T-helper 22 cell (primary cell): ENCODE results near the gene DOCK10.

ENCODE experiments used
- DNase-seq: peaks from one replicate; pipeline ENCODE4 v3.0.0-alpha.2; 2020; ENCODE audit warnings: low read depth

The DOCK10 gene

DNA sequence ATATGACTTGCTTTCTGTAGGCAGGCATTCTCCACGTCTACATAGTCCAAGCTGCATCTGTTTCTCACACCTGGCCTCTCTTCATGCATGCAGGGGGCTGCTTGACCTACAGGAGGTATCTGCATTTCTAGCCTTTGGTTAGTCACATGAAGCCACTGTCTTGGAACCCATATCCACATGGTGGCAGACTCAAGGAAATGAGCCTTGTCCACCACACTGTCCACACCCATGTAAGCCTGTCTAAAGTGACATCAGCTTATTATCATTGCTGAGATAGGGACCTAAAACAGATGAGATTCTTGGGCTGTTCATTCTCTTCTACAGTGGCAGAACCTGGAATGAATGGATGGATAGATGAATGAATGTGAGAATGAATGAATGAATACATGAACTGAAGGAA is 160.4 kb downstream of the DOCK10 start:
- DNase-seq = no peak

DNA sequence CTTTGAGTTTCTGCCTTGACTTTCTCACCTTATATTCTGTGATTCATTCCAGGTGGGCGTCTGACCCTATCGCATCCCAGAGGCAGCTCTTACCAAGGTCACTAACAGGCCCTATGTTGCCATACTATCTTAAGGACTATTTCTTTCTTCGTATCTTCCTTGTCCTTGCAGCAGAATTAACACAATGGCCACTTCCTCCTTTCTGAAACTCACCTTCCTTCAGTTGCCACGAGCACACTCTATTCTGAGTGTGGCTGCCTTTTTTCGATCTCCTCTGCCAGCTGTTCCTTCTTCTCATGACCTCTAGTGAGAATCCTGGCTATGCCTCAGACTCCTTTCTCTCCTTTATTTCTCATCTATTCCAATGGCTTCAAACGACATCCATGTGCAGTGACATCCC is 165.7 kb downstream of the DOCK10 start:
- no peak for DNase-seq

DNA sequence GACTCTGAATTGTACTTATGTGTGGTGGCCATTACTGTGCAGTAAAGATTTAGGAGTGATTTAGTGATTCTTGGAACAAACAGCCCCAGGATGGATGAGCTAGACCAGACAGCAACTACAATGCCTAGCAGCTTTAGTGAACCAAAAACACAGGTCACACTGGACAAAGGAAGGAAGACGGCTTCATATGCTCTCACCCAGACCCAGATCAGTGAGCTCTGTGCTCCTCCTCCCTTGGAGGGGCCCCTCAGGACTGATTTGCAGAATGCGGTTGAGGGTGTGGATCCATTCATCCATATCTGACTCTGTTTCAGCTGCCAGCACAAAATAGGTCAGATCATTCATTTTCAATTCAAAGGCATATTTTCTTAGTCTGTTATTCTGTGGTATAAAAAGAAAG is 166.4 kb downstream of the DOCK10 start:
- no peak for DNase-seq

DNA sequence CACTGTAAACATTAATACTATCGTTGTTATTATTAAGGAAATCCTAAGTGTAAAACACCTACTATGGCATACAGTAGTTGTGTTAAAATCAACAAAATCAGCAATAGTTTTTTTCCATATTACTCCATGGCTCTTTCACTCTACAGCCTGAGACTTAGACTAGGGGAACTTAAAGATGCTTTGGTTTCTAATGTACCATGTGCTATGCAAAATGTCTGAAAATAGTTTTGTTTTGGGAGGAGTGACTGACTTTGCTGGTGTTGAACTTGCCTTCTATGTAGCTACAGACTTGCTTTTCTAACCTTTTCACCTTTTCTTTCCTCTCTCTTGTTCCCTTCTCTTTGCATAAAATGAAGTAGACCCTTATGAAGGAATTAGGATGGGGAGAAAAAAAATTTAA is 167.1 kb downstream of the DOCK10 start:
- no peak for DNase-seq

DNA sequence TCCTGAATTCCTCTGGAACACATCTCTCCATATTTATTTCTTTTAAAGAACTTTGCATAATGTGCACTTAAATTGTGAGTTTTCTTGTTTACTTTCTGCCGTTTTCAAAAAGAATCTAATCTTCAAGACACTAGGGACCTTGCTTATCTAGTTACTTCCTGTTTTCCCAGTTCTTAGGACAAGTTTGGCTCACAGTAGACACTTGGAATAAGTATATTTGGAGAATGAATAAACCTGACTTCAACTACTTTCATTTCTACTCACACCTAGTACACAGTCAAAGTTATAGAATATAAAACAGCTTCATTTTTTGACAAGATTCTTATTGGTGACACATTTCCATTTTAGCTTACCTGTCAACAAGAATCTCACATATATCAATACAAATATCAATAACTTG is 170.5 kb downstream of the DOCK10 start:
- DNase-seq = no peak

DNA sequence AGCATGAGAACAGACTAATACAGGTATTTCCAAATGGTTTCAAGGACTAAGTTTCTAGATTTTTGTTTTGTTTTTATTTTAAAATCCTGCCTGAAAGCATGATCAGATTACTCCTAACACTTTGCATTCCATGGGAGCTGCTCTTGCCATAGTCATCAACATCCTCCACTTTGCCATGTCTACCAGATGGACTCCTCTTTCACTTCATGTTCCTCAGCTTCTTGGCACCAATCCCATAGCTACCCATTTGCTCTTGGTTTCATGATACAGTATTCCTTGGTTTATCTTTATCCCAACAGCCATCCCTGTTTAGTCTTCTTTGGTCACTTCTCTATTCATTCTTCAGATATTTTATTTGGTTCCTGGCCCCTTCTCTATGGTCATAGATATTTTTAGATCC is 171.9 kb downstream of the DOCK10 start:
- DNase-seq = no peak

DNA sequence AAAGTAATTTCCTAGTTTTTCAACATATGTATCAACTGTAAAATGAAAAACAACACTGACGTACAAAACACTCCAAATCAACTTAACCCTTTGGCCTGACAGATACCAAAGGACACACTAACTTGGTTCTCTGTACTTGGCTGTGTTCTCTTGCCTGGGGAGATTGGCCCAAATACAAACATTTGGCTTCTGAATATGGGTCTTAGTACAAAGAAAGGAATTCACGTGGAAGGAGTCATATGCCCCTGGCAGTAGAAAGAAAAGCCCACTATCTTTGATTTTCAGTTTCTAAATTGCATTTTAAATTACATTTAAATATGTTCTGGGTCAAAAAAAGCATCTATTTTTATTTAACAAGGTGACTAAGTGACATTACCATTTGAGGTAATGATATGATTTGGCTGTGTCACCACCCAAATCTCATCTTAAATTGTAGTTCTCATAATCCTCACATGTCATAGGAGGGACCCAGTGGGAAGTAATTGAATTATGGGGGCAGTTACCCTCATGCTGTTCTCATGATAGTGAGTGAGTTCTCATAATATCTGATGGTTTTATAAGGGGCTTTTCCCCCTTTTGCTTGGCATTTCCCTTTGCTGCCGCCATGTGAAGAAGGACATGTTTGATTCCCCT is 172.6 kb downstream of the DOCK10 start:
- no peak for DNase-seq

DNA sequence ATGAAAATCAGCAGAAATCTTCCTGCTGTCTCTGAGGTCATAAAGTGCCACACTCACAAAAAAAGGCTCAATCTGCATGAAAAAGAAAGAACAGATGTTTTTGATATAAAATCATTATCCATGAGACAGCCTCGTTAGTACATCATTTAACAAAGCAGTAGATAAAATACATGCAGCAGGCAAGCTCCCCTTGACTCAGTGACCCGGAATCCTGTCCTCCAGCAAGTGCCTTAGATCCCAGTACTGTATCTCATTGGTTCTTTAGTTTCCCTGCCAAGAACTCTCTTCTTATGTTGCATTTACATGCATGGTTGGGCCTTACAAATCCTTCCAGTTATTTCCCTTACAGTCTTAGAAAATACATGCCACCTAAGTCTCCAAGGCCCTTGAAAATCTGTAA is 177.3 kb downstream of the DOCK10 start:
- DNase-seq = no peak

DNA sequence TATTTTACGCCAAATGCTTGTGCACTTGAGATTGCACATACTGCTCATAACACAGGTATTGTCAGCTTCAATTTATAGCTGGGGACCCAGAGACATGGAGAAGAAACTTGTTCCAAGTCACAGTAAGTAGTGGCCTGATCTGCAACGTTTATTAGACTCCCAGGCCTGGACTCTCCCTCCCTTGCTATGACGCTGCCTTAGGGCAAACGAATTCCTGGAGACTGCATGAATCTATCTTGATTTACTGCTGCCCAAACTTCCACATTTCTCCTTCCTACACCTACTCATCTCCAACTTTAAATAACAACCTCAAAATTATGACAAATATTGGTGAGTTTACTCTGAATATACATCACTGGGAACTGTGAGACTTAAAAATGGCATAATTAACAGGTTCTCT is 181.0 kb downstream of the DOCK10 start:
- DNase-seq = no peak

DNA sequence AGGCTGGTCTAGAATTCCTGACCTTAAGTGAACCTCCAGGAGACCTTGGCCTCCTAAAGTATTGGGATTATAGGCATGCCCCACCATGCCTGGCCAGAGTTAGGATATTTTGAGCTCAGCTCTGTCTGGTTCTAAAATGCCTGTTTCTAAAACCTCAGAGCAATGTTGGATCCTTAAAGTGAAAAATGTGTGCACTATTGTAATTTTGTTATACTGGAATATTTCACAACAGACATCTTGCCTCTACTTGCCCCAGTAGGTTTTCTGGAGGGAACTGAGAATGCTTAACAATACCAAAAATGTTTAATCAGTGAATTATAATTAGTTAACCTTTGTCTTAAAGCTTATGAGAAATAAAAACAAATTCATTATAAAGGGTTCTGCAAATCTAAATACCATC is 181.5 kb downstream of the DOCK10 start:
- DNase-seq = no peak

DNA sequence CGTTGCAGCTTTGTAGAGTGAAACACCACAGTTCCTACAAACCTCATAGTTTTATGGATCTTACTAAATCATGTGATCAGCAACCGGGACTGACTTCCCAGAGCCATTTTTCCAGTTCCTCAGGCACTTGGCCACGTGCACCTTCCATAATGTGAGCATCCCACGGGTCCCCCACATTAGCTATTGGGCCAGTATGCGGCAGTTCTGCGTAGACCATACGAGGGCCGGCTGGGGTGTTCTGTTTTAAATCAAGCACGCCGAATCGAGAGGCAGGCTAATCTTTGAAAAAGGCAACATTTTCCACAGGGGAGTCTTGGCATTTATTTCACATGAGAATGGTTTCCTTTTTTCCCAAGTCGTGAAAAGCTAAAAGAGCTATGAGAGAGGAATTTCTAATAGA is 190.5 kb downstream of the DOCK10 start:
- no peak for DNase-seq

DNA sequence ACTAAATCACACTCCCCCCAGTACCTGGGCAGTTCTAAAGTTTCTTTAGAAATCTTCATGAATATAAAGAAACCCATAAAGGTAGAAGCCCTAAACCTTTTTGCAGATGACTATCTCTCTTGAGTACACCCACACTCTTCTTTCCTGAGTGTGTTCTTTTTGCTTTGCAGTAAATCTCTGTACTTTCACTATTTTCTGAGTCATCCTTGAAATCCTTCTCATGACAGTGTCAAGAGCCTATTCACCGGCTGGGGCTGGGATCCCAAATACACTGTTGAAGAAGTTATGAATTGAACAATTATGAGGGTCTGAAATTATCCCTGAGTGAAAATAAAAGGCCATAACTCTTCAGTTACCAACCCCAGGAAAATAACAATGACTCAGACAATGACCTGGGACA is 192.2 kb downstream of the DOCK10 start:
- no peak for DNase-seq

DNA sequence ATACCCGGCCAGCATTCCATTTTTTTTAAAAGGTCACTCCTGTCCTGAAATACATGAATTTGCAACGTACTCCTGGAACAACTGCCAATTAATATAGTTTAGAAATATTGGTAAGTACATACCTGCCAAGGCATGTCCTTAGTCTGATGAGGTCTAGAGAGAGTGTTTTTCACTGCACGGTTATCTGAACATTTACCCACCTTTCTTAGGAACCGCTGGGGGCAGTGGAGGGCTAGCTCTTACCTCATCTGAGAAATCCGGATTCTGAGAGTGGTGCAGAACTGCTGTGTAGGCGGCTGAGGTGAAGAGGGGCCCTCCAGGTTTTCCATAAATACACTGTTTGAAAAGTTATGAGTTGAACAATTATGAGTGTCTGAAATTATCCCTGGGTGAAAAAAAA is 193.0 kb downstream of the DOCK10 start:
- DNase-seq = no peak

DNA sequence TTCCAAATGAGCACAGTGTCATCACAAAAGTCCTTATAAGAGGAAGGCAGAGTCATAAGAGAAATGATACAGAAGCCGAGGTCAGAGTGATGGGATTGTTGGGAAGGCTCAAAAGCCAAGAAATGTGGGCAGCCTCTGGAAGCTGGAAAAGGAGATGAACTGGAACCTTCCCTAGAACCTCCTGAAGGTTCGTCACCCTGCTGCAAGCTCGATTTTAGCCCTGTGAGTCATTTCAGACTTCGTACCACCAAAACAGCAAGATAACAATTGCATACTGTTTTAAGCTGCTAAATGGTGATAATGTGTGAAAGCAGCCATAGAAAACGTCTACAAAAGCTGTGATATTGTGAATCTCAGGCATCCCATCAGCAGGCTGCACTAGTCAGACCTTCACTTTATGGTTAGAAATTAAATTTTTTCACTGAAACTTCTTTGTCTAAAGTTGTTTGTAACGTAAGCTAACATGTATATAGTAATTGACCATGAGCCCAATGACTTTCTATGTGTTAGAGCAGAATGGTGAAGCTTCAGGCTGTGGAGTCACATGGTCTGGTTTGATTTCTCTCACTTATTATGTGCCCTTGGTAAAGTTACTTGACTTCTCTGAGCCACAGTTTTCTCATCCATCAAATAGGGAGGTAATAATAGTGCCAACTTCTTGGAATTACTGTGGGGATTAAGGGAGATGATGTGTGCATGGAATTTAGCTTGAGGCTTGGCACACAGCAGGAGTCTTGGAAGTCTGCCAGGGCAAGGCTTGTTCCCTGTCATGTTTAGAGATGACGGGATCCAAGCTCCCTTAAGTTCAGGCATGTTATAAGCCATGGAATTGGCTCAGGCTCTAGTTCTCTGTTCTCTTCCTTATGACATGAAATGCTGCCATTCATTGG is 194.1 kb downstream of the DOCK10 start:
- no peak for DNase-seq

DNA sequence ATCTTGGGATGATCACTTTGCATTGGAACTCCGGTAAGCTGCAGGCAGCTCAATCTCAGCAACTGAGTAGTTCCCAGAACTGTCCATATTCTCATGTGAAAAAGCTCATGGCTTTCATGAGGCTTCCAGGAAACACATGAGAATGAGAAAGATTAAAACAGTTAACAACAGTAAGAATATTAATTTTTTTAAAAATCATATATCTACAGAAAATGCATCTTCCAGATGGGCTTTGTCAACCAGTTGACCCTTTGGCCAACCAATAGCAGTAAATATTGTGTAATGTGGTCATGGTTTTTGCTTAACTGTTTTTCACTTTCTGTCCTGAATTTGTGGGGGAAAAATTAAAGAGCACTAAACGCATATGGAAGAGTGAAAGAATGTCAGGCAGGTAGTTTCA is 194.9 kb downstream of the DOCK10 start:
- no peak for DNase-seq

DNA sequence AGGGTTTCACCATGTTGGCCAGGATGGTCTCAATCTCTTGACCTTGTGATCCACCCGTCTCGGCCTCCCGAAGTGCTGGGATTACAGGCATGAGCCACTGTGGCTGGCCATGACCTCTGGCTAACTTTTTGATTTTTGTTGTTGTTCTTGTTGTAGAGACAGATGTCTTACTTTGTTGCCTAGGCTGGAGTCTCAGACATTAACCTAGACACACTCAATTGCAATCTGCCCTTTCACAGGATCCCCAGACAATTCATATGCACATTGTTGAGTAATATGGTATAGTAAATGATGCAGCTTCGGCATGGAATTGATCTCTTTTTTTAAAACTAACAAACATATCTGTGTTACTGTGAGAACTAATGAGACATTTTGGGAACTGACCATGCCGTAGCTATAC is 195.6 kb downstream of the DOCK10 start:
- no peak for DNase-seq

DNA sequence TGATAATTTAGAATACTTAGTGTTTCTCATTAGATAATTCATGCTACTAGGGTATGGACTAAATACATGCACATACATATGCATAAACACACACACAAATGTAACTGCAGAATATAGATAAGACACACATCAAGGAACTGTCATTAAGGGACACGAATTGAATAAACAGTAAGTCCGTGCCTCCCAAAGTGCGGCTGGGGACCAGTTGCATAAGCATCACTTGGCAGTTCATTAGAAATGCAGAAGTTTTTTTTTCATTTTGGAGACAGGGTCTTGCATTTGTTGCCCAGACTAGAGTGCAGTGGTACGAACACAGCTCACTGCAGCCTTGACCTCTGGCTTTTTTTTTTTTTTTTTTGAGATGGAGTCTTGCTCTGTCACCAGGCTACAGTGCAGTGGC is 196.1 kb downstream of the DOCK10 start:
- no peak for DNase-seq

DNA sequence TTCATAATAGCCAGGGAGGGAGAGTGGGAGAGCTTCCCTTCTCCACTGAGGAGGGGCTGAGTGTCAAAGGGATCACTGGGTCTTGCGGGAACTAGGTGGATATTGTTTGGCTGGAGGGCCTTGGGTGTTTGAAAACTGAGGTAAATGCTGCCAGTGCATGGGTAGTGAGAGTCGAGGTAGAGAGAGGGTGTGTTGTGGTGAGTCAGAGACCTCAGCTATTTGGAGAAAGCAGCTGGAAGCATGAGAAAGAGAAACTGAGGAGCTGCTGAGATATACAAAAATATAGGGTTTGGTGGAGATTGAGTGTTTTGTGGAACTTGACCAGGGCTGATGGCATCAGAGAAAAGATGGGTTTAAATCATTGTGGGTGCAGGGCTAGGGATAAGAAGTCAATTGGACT is 199.1 kb downstream of the DOCK10 start:
- DNase-seq = no peak

DNA sequence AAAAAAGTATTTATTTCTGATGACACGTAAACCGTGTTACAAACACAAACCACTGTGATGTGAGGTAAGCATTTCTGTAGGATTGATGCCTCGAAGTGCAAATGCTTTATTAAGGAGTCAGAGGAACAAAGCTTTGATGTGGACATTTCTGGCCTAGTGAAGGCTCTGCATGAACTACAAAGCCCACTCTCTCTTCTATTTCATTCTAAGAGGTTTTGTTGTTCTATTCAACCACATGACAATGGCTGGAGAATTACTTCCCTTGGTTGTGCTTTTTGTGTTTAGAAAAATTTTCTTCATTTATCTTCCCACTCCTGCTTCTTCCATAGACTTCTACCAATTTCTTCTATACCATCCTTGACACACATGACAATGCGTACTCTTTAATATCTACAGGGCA is 200.4 kb downstream of the DOCK10 start:
- no peak for DNase-seq

DNA sequence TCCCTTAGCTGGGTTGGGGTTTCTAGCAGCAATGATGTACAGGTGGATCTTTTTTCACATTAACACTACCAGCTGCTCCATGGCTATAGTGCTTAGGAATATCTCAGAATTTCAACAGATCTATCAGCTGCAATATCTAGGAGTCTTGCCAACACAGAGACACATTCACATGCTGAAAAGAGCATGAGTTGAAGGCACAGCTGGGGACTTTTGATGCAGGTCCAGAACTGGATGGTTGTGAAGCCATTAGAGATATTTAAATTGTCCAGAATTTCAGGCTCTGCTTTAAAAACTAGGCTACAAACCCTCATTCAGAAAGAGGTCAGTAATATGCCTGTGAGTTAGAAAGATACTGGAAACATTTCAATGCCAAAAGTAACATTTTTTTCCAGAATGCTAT is 203.9 kb downstream of the DOCK10 start:
- no peak for DNase-seq

DNA sequence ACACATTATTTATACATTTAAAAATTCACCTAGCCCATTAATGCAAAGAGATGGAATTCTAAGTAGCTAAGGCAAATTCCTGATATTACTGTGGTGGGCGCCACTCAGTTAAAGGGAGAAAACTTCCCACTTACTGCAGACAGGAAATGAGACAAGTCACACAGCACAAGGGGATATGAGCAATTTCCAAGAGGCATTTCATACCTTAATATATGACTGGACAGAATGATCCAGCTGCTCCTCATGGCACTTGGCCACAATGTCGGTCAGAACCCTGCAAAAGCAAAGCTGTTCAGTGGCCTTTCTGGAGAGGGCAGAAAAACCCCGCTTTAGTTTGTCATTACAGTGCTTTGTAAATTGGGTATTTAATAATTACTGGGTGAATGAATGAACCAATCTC is 204.7 kb downstream of the DOCK10 start:
- no peak for DNase-seq

DNA sequence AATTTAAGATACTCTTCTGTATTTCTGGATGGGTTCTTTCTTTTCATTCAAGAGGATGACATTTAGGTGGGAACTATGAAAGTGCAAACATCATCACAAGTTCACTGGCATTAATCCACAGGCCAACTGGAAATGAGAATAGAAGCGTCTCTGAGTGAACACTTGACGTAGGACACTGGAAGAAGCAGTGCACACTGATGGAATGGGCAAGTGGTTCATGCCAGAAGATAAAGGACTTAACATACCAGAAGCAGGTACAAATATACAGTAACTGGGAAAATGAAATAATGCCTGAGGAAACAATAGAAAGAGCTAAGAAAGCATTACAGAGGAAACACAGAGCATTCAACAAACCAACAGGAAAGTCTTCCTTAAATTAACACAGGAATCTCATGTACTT is 205.2 kb downstream of the DOCK10 start:
- no peak for DNase-seq

DNA sequence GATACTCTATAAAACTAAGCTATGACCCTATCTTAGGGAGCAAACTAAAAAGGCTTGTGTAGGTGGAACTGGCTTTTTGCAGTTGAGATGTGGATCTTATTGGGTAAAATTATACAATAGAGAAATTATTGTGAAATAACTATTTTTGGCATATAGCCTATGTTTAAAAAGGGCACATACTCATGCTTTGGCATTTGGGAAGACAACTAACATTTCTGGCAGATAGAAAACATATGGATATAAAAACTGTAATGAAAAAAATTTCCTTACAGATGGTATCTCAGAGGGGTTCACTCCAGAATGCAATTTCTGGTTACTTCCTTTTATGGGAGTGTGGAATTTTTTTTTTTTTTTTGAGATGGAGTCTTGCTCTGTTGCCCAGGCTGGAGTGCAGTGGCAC is 206.0 kb downstream of the DOCK10 start:
- DNase-seq = no peak

DNA sequence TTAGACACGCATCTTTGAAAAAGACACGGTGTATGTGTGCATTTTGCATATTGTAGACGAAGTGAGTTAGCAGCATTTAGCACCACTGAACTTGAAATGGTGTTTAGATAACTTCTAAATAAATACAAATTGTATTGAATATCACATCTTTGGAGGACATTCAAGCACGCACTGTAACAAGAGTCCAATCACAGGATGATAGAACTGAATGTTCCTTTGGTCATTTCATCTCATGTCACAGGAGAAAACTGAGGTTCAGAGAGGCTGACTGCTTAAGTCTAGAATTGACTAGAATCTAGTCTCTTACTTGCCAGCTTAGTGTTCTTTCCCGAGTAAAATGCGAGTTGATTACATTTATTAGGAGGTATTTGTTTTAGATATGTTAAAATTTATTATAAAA is 206.9 kb downstream of the DOCK10 start:
- DNase-seq = no peak
